ES-I3 (cell line): ENCODE measurements around the gene CDC45.
"Not testable (repeated sequence)": the region's sequence is repeated elsewhere in the genome, so short reads cannot be mapped to it uniquely, and the experiment has no call there.

Source experiments
- H3K36me3 ChIP-seq: 2 replicates; pipeline ENCODE4 v1.6.1; 2013; ENCODE audit warnings: mild to moderate bottlenecking, low read length, control low read depth, moderate library complexity; ENCODE audit not compliant: insufficient read depth
- H3K4me1 ChIP-seq: 2 replicates; pipeline ENCODE4 v1.6.1; 2013; ENCODE audit warnings: mild to moderate bottlenecking, control low read depth, low read length; ENCODE audit not compliant: insufficient read depth
- H3K9ac ChIP-seq: 2 replicates; pipeline ENCODE4 v1.6.1; 2013; ENCODE audit warnings: low read depth, mild to moderate bottlenecking, low read length, moderate library complexity
- H3K9me3 ChIP-seq: 2 replicates; pipeline ENCODE4 v1.6.1; 2013; ENCODE audit warnings: mild to moderate bottlenecking, low read length, moderate library complexity; ENCODE audit not compliant: control insufficient read depth, insufficient read depth

The CDC45 gene

GRCh38 chr22:19442166-19442565 is 37.6 kb upstream of the CDC45 start:
- no peaks in the 10 kb centered on the region for H3K9me3 ChIP-seq
- 0 out of 2 replicates have a peak, but pooled peaks cover 2% of the 10 kb centered on the region for H3K36me3 ChIP-seq
- no peaks in the 10 kb centered on the region for H3K4me1 ChIP-seq
- no peak overlapping the region for H3K9ac ChIP-seq

- H3K4me1 ChIP-seq = no peaks in the 10 kb centered on the region
- no peaks in the 10 kb centered on the region for H3K36me3 ChIP-seq
- H3K9me3 ChIP-seq = no peaks in the 10 kb centered on the region
- H3K9ac ChIP-seq = no peak overlapping the region
These were observed 36.0 kb upstream of the CDC45 start for GRCh38 chr22:19443544-19444211.

DNA sequence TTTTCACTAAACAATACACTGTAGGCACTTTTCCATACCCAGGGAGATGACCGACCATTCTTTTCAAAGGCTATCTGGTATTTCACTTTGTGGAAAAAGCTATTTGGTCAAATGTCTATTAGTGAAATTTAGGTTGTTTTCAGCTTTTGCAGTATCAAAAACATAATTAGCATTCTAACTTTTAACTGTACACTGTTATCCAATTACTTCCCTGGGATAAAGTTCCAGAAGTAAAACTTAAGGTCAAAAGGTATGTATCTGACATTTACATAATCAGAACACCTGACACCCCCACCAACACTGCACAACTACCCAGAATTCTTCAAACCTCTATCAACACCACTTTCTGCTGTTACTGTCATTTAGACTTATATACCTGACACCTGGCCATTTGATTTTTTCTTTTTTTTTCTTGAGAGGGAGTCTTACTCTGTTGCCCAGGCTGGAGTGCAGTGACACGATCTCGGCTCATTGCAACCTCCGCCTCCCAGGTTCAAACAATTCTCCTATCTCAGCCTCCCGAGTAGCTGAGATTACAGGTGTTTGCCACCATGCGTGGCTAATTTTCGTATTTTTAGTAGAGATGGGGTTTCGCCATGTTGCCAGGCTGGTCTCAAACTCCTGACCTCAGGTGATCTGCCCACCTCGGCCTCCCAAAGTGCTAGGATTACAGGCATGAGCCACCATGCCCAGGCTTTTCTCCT is 34.3 kb upstream of the CDC45 start:
- H3K9ac ChIP-seq, H3K36me3 ChIP-seq, H3K4me1 ChIP-seq, H3K9me3 ChIP-seq: not testable (repeated sequence)

GRCh38 chr22:19446603-19447329 is 33.0 kb upstream of the CDC45 start:
- peak overlapping the region; percentile 99 for H3K9ac ChIP-seq
- H3K9me3 ChIP-seq = no peaks in the 10 kb centered on the region
- H3K36me3 ChIP-seq = peaks cover 6% of the 10 kb centered on the region; the same call in 1 of the 2 replicates
- H3K4me1 ChIP-seq = no peaks in the 10 kb centered on the region

DNA sequence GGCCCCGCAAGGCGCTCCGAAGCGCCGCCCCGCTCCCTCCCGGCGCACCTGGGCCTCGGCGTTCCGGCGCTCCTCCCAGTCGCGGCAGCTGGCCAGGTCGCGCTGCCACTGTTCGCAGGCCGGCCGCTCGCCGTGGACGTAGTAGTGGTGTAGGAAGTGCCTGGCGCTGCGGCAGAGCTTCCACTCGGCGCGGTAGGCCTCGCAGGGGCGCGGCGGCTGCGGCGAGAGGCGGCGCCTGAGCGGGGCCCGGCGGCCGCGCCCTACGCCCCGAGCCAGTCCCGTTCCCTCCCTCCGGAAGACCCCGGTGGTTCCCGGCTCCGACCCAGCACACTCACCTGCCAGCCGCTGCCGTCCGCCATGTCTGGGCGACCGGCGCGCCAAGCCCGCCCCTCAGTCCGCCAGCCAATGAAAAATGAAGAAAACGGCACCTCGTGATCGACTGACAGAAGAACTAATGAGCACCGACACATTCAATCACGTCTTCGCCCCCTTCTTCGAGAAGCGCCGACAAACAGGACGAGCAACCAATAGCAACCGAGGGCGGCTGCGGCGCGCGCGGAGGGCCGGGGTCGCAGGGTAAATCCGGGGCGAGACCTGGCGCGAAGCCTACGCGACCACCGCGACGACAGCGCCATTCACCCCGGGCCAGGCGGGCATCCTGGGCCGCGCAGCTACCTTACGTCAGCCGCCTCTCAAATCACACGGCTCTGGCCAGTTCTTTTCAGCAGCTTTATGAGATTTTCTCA is 32.2 kb upstream of the CDC45 start, which contains the start of gene C22orf39:
Gene C22orf39, minus strand, starts transcription at position 382 of the 746 bp plus-strand sequence. Its CDS starts 23 bp downstream, at position 359.
- Histone ChIP-seq H3K4me1 (no peaks in the 10 kb centered on the region), H3K9ac (peak within 1 kb of the TSS; percentile 99), H3K9me3 (no peaks in the 10 kb centered on the region), H3K36me3 (peaks cover 12% of the 10 kb centered on the region)

DNA sequence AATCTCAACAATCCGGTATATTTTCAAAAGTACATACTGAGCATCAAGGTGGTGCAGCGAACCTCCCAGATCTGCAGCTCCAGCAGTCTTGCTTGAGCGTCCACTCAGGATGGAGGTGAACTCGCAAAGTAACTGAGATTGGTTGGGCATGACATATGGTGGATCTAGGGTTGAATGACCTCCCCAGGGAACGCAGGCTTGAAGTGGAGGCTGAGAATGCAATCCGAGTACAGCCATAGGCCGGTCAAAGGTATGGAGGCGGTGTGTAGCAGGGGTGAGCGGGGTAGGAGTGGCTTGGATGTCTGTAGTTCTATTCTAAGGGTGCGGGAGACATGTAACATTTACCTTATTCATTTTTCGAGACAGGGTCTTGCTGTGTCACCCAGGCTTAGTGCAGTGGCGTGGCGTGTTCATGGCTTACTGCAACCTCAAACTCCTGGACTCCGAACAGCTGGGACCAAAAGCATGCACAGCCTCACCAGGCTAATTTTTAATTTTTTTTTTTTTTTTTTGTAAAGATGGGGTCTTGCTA is 31.6 kb upstream of the CDC45 start:
- Histone ChIP-seq H3K36me3 (peaks cover 18% of the 10 kb centered on the region), H3K9me3 (no peaks in the 10 kb centered on the region), H3K9ac (peak overlapping the region; percentile 99), H3K4me1 (no peaks in the 10 kb centered on the region)

DNA sequence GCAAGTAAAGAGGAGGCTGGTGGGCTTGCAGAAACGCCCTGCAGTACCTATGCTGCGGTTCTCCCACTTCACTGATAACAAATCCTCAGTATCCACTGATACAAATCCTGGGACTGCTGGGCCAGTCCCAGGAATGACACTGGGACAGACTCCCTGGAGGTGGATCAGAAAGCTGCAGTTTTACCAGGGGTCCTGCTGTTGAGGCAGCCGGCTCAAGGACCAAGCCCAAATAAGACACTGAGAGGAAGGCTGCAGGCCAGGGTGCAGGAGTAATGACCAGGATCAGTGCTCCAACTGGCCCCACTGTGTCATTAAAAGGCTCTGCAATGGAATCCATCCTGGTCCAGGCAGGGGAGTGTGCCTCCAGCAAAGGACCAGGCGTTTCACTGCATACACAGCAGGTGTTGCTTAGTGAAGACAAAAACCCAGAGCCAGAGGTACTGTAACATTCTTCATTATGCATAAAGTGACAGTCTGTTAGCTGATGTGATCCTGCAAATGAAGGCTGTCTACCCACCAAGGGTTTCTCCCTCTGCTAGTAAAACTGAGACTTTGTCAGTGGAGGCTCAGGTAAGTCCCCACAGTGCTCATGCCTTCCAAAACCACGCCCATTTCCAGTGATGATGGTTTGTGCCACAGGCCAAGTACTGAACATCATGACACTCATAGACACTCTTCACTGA is 30.8 kb upstream of the CDC45 start:
- Histone ChIP-seq H3K9me3 (no peaks in the 10 kb centered on the region), H3K36me3 (peaks cover 22% of the 10 kb centered on the region), H3K9ac (no peak overlapping the region; the same call in 1 of the 2 replicates), H3K4me1 (no peaks in the 10 kb centered on the region)

DNA sequence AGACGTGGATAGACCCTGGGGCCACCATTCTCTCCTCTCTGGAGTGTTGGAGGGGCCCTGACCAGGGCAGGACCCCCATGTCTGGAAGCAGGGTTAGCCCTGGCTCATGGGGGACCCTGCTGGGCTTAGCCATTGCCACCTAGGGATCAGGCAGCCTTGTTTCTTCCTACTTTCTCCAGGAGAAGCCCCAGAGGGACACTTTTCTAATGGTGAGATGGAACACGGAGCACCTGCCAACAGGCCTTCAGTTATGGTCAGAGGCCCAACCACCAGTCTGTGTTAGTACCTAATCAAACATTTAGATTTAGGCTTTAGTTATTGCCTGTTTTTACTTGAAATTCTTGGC is 30.3 kb upstream of the CDC45 start:
- Histone ChIP-seq H3K9ac (no peak overlapping the region), H3K4me1 (no peaks in the 10 kb centered on the region), H3K36me3 (peaks cover 27% of the 10 kb centered on the region), H3K9me3 (no peaks in the 10 kb centered on the region)

GRCh38 chr22:19450363-19451175 is 29.2 kb upstream of the CDC45 start:
- H3K4me1 ChIP-seq = no peaks in the 10 kb centered on the region
- H3K9me3 ChIP-seq = no peaks in the 10 kb centered on the region
- no peak overlapping the region for H3K9ac ChIP-seq
- peaks cover 30% of the 10 kb centered on the region for H3K36me3 ChIP-seq

- Histone ChIP-seq H3K9me3 (no peaks in the 10 kb centered on the region), H3K9ac (no peak overlapping the region), H3K4me1 (no peaks in the 10 kb centered on the region), H3K36me3 (peaks cover 30% of the 10 kb centered on the region)
These were observed 28.1 kb upstream of the CDC45 start for GRCh38 chr22:19451570-19451969.

- no peaks in the 10 kb centered on the region for H3K4me1 ChIP-seq
- H3K36me3 ChIP-seq = peaks cover 35% of the 10 kb centered on the region
- no peak overlapping the region for H3K9ac ChIP-seq
- no peaks in the 10 kb centered on the region for H3K9me3 ChIP-seq
These were observed 26.0 kb upstream of the CDC45 start for GRCh38 chr22:19453718-19454117.

GRCh38 chr22:19454156-19454555 is 25.6 kb upstream of the CDC45 start:
- Histone ChIP-seq H3K9me3 (no peaks in the 10 kb centered on the region), H3K4me1 (no peaks in the 10 kb centered on the region), H3K9ac (no peak overlapping the region), H3K36me3 (peaks cover 35% of the 10 kb centered on the region)

DNA sequence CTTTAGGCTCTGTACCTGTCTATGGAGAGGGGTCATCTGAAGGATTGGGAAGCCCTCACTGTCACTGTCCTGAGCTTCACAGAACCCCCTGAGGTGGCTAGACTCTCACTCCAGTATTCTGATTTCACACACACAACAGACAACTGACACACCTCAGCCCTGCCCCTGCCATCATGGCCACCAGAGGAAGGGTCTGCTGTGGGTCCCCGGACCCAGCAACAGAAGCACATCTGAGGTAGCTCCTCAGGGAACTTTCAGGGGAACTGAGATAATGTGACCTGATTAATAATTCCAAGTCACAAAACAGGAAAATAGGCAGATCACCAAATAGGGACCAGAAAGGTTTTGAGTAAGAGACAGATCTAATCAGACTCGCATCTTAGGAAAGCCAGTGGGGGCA is 24.7 kb upstream of the CDC45 start:
- H3K9ac ChIP-seq = no peak overlapping the region
- H3K36me3 ChIP-seq = peaks cover 35% of the 10 kb centered on the region
- H3K9me3 ChIP-seq = no peaks in the 10 kb centered on the region
- no peaks in the 10 kb centered on the region for H3K4me1 ChIP-seq
